ENCODE results near the gene SMAD9.

DNA sequence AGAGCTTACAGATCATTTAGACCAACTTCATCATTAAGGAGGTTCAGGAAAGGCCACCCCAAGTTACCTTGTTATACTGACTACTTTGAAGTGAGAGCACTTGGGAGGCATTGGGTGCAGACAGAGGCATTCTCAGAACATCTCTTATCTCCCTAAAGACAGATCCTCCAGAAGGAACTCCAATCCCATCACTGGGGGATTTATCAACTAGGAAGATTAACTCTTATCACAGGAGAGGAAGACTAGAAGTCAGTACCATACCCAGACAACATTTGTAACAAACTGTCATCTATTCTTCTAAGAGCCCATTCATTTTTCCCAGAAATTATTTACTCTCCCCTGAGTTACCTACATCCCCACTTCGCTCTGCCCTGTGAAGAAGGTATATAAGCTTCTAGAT, 106.8 kb downstream of the SMAD9 start:
- no peak for TF ChIP-seq POLR2A (IDR thresholded peaks at IDR 0.05)
- no peak for TF ChIP-seq CTCF (IDR thresholded peaks at IDR 0.05)

All from esophagus squamous epithelium (tissue), 4 donors.